ENCODE data around the gene CEP162. TPM values are rescaled to one million over a fixed set of nuclear protein-coding genes. Genes with fewer than 3 reads are reported as not detected.

The CEP162 gene
- total RNA-seq, 1 experiment from 2014 or later = 7.9 TPM

GRCh38 chr6:84228198-84228543 is 728 bp upstream of the CEP162 start:
- Mint-ChIP-seq H3K27ac (no peak overlapping the region), H3K36me3 (no peaks in the 10 kb centered on the region), H3K27me3 (ENCODE audit: low read depth) (peaks cover 20% of the 10 kb centered on the region), H3K4me3 (peak overlapping the region; percentile 94), H3K9me3 (no peaks in the 10 kb centered on the region), H3K4me1 (peaks cover 4% of the 10 kb centered on the region; the same call in 1 of the 2 replicates)
- no peak for ATAC-seq
- POLR2A ChIA-PET = interaction anchor here (0.6 kb wide), 1 partner anchor 375 kb away, joined by 3 read pairs; the partner anchor contains the start of gene RIPPLY2
- CTCF ChIA-PET = interaction anchor here (0.8 to 1.8 kb wide), 7 partner anchors 13 to 547 kb away, joined by 3 to 7 read pairs (median 4); partner anchors contain the start of gene RIPPLY2
- TF ChIP-seq ZNF512 (CRISPR knock-in tag; IDR thresholded peaks at IDR 0.05; ENCODE audit: borderline replicate concordance) (no peak), NR2C2 (CRISPR knock-in tag; IDR thresholded peaks at IDR 0.05) (no peak), NR1H2 (CRISPR knock-in tag; IDR thresholded peaks at IDR 0.05) (no peak), NFATC4 (CRISPR knock-in tag; IDR thresholded peaks at IDR 0.05) (no peak), E2F4 (CRISPR knock-in tag; IDR thresholded peaks at IDR 0.05; ENCODE audit: borderline replicate concordance, low read depth) (no peak), CREM (CRISPR knock-in tag; IDR thresholded peaks at IDR 0.05) (no peak), SMAD3 (CRISPR knock-in tag; IDR thresholded peaks at IDR 0.05; ENCODE audit: borderline replicate concordance) (no peak)
- TF ChIP-seq, protein P1, sequence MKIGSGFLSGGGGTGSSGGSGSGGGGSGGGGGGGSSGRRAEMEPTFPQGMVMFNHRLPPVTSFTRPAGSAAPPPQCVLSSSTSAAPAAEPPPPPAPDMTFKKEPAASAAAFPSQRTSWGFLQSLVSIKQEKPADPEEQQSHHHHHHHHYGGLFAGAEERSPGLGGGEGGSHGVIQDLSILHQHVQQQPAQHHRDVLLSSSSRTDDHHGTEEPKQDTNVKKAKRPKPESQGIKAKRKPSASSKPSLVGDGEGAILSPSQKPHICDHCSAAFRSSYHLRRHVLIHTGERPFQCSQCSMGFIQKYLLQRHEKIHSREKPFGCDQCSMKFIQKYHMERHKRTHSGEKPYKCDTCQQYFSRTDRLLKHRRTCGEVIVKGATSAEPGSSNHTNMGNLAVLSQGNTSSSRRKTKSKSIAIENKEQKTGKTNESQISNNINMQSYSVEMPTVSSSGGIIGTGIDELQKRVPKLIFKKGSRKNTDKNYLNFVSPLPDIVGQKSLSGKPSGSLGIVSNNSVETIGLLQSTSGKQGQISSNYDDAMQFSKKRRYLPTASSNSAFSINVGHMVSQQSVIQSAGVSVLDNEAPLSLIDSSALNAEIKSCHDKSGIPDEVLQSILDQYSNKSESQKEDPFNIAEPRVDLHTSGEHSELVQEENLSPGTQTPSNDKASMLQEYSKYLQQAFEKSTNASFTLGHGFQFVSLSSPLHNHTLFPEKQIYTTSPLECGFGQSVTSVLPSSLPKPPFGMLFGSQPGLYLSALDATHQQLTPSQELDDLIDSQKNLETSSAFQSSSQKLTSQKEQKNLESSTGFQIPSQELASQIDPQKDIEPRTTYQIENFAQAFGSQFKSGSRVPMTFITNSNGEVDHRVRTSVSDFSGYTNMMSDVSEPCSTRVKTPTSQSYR (CRISPR knock-in tag; IDR thresholded peaks at IDR 0.05) = no peak
- DNase-seq (ENCODE audit: low spot score) = no peak

- ChIA-PET CTCF (interaction anchor here (0.6 to 1.8 kb wide), 7 partner anchors 14 to 612 kb away, joined by 3 to 7 read pairs (median 5); partner anchors contain the start of genes CYB5R4 and RIPPLY2), POLR2A (no interaction called here)
- Mint-ChIP-seq H3K27me3 (ENCODE audit: low read depth) (peaks cover 13% of the 10 kb centered on the region), H3K27ac (no peak overlapping the region), H3K36me3 (no peaks in the 10 kb centered on the region), H3K4me1 (peaks cover 4% of the 10 kb centered on the region; the same call in 1 of the 2 replicates), H3K9me3 (no peaks in the 10 kb centered on the region), H3K4me3 (peak overlapping the region; percentile 94)
- ATAC-seq (peak; percentile 42), DNase-seq (ENCODE audit: low spot score) (no peak)
- TF ChIP-seq, protein P2, sequence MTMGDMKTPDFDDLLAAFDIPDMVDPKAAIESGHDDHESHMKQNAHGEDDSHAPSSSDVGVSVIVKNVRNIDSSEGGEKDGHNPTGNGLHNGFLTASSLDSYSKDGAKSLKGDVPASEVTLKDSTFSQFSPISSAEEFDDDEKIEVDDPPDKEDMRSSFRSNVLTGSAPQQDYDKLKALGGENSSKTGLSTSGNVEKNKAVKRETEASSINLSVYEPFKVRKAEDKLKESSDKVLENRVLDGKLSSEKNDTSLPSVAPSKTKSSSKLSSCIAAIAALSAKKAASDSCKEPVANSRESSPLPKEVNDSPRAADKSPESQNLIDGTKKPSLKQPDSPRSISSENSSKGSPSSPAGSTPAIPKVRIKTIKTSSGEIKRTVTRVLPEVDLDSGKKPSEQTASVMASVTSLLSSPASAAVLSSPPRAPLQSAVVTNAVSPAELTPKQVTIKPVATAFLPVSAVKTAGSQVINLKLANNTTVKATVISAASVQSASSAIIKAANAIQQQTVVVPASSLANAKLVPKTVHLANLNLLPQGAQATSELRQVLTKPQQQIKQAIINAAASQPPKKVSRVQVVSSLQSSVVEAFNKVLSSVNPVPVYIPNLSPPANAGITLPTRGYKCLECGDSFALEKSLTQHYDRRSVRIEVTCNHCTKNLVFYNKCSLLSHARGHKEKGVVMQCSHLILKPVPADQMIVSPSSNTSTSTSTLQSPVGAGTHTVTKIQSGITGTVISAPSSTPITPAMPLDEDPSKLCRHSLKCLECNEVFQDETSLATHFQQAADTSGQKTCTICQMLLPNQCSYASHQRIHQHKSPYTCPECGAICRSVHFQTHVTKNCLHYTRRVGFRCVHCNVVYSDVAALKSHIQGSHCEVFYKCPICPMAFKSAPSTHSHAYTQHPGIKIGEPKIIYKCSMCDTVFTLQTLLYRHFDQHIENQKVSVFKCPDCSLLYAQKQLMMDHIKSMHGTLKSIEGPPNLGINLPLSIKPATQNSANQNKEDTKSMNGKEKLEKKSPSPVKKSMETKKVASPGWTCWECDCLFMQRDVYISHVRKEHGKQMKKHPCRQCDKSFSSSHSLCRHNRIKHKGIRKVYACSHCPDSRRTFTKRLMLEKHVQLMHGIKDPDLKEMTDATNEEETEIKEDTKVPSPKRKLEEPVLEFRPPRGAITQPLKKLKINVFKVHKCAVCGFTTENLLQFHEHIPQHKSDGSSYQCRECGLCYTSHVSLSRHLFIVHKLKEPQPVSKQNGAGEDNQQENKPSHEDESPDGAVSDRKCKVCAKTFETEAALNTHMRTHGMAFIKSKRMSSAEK (CRISPR knock-in tag; IDR thresholded peaks at IDR 0.05; ENCODE audit: borderline replicate concordance) = no peak
- TF ChIP-seq, protein P3, sequence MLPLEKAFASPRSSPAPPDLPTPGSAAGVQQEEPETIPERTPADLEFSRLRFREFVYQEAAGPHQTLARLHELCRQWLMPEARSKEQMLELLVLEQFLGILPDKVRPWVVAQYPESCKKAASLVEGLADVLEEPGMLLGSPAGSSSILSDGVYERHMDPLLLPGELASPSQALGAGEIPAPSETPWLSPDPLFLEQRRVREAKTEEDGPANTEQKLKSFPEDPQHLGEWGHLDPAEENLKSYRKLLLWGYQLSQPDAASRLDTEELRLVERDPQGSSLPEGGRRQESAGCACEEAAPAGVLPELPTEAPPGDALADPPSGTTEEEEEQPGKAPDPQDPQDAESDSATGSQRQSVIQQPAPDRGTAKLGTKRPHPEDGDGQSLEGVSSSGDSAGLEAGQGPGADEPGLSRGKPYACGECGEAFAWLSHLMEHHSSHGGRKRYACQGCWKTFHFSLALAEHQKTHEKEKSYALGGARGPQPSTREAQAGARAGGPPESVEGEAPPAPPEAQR (CRISPR knock-in tag; IDR thresholded peaks at IDR 0.05) = no peak
These were observed 404 bp downstream of the CEP162 start for GRCh38 chr6:84227044-84227433.

All from WTC11 (cell line).